ENCODE measurements around the gene FAM98A.

GRCh38 chr2:33559328-33559727 lies 39.8 kb downstream of the FAM98A start:
- no peak for TF ChIP-seq CTCF (IDR thresholded peaks at IDR 0.05; ENCODE audit: poor library complexity, severe bottlenecking)
- no peak for TF ChIP-seq TAF1 (IDR thresholded peaks at IDR 0.05; ENCODE audit: low read depth)
- no peak for TF ChIP-seq EP300 (conservative IDR thresholded peaks at IDR 0.05; ENCODE audit: poor library complexity, severe bottlenecking)
- no peak for TF ChIP-seq EZH2 (IDR thresholded peaks at IDR 0.05; ENCODE audit: borderline replicate concordance, insufficient read depth, low read length, poor library complexity, severe bottlenecking)
- no peak for TF ChIP-seq MXI1 (conservative IDR thresholded peaks at IDR 0.05; ENCODE audit: poor library complexity, severe bottlenecking)
- TF ChIP-seq REST (IDR thresholded peaks at IDR 0.05; ENCODE audit: borderline replicate concordance), result no peak
